GM12874 (cell line): ENCODE results near the gene PNMA6E.

ENCODE experiments used
- CTCF ChIP-seq: IDR thresholded peaks from 2 replicates; pipeline ENCODE4 v1.5.1; 2011; ENCODE audit warnings: low read depth, mild to moderate bottlenecking, control low read depth, low read length, moderate library complexity; ENCODE audit not compliant: insufficient read depth

The PNMA6E gene

GRCh38 chrX:153401133-153401764 is at the start of gene PNMA6E:
Gene PNMA6E, minus strand, starts transcription at chrX:153401350. Its CDS starts 2,501 bp downstream, at chrX:153398849.
- no peak for TF ChIP-seq CTCF

GRCh38 chrX:153450949-153451277 is 49.8 kb upstream of the PNMA6E start:
- no peak for TF ChIP-seq CTCF

- TF ChIP-seq CTCF, result no peak
Observed at GRCh38 chrX:153450114-153450948, 49.2 kb upstream of the PNMA6E start.

- TF ChIP-seq CTCF, result no peak
Observed at GRCh38 chrX:153449368-153450113, 48.4 kb upstream of the PNMA6E start.

- no peak for TF ChIP-seq CTCF
Observed at GRCh38 chrX:153448556-153449367, 47.6 kb upstream of the PNMA6E start.

- TF ChIP-seq CTCF, result no peak
Observed at GRCh38 chrX:153447581-153447960, 46.4 kb upstream of the PNMA6E start.
